H1 (cell line): ENCODE measurements around the gene KCNAB2. TPM values are rescaled to one million over a fixed set of nuclear protein-coding genes. Genes with fewer than 3 reads are reported as not detected.

Source experiments
- CTCF ChIA-PET: fragments of 300-600 bp; sonication (Branson Sonifier 250); formaldehyde crosslinking; loops from one replicate; lab custom pipeline; 2021; ENCODE audit not compliant: partially characterized antibody; lab: Charles Lee
- POLR2A ChIA-PET: fragments of 300-600 bp; sonication (Branson Sonifier 250); formaldehyde crosslinking; loops from one replicate; lab custom pipeline; 2021; ENCODE audit warnings: inconsistent platforms; ENCODE audit not compliant: partially characterized antibody; lab: Charles Lee
- DNase-seq, 2 experiments: peaks; one replicate each; pipeline versions ENCODE4 v3.0.0 to v3.0.0-alpha.2; 2010 to 2022; ENCODE audit warnings: low spot score in 2 of 2, low read depth in 1 of 2, mixed read lengths in 1 of 2
- FAIRE-seq: peaks from 2 replicates; lab custom pipeline; 2011; peaks lifted over from hg19 to GRCh38; lab: Jason Lieb, UNC
- H2AFZ ChIP-seq: 2 replicates; pipeline ENCODE4 v1.8.1; 2012; ENCODE audit warnings: low read length, inconsistent platforms
- H2AK5ac ChIP-seq: 2 replicates; pipeline ENCODE4 v1.6.1; 2013; ENCODE audit warnings: low read depth, low read length
- H2BK120ac ChIP-seq: replicated peaks from 2 replicates; pipeline ENCODE3; 2013; ENCODE audit warnings: low read depth, low read length, inconsistent platforms
- H2BK12ac ChIP-seq: 2 replicates; pipeline ENCODE4 v1.6.1; 2013; ENCODE audit warnings: low read depth, low read length
- H2BK15ac ChIP-seq: 2 replicates; pipeline ENCODE4 v1.6.1; 2013; ENCODE audit warnings: low read length
- H2BK20ac ChIP-seq: 2 replicates; pipeline ENCODE4 v1.6.1; 2013; ENCODE audit warnings: low read length
- H2BK5ac ChIP-seq: 2 replicates; pipeline ENCODE4 v1.6.1; 2013; ENCODE audit warnings: low read depth, low read length
- H3K14ac ChIP-seq: 2 replicates; pipeline ENCODE4 v1.6.1; 2013; ENCODE audit warnings: inconsistent platforms; ENCODE audit not compliant: insufficient read length
- H3K18ac ChIP-seq: 2 replicates; pipeline ENCODE4 v1.6.1; 2013; ENCODE audit warnings: low read length; ENCODE audit errors: extremely low read depth
- H3K23ac ChIP-seq: 2 replicates; pipeline ENCODE4 v1.6.1; 2013; ENCODE audit warnings: inconsistent platforms; ENCODE audit not compliant: insufficient read length
- H3K23me2 ChIP-seq: 2 replicates; pipeline ENCODE4 v1.6.1; 2013; ENCODE audit warnings: low read depth, low read length
- H3K27ac ChIP-seq: 2 replicates; pipeline ENCODE4 v1.6.1; 2011; ENCODE audit warnings: low read depth, low read length, inconsistent platforms
- H3K27me3 ChIP-seq, 4 experiments: replicated peaks in 1 of 4; 1 replicate in 1 of 4; 2 replicates in 3 of 4; pipeline versions ENCODE4 v1.6.1 to v1.8.1; 2011 to 2013; ENCODE audit warnings: low read length in 3 of 4, mild to moderate bottlenecking in 3 of 4, inconsistent platforms in 2 of 4, mixed read lengths in 2 of 4, moderate library complexity in 1 of 4; ENCODE audit not compliant: control insufficient read depth in 3 of 4, insufficient read depth in 3 of 4; ENCODE audit errors: extremely low read depth in 1 of 4
- H3K36me3 ChIP-seq, 4 experiments: 2 replicates each; pipeline versions ENCODE4 v1.6.1 to v1.8.1; 2011 to 2013; ENCODE audit warnings: mild to moderate bottlenecking in 4 of 4, low read length in 3 of 4, moderate library complexity in 2 of 4, control low read depth in 1 of 4, inconsistent platforms in 1 of 4; ENCODE audit not compliant: insufficient read depth in 4 of 4, control insufficient read depth in 2 of 4
- H3K4ac ChIP-seq: replicated peaks from 2 replicates; pipeline ENCODE3; 2013; ENCODE audit warnings: low read length, low read depth, mixed read lengths, inconsistent platforms; ENCODE audit not compliant: insufficient read length
- H3K4me1 ChIP-seq, 4 experiments: replicated peaks in 1 of 4; 1 replicate in 1 of 4; 2 replicates in 3 of 4; pipeline versions ENCODE4 v1.6.1 to v1.8.1; 2011 to 2013; ENCODE audit warnings: low read length in 3 of 4, inconsistent platforms in 2 of 4, mixed read lengths in 1 of 4; ENCODE audit not compliant: insufficient read depth in 4 of 4, control insufficient read depth in 3 of 4
- H3K4me2 ChIP-seq, 2 experiments: 2 replicates each; pipeline versions ENCODE4 v1.6.1 to v1.8.1; 2011 to 2013; ENCODE audit warnings: low read depth in 2 of 2, low read length in 2 of 2, control low read depth in 1 of 2, inconsistent platforms in 1 of 2, mild to moderate bottlenecking in 1 of 2; ENCODE audit not compliant: insufficient read depth in 1 of 2
- H3K4me3 ChIP-seq, 4 experiments: fragments of 200-600, 300-600 bp in 1 of 4; sonication (generic), shearing (Covaris generic), sonication (Bioruptor Twin) in 1 of 4; 2 replicates each; pipeline versions ENCODE4 v1.5.1 to v1.8.1; 2011 to 2016; ENCODE audit warnings: low read length in 4 of 4, low read depth in 3 of 4, control low read depth in 2 of 4, inconsistent platforms in 2 of 4, mild to moderate bottlenecking in 2 of 4, mixed read lengths in 1 of 4, moderate library complexity in 1 of 4; ENCODE audit not compliant: insufficient read depth in 2 of 4; ENCODE audit errors: extremely low read depth in 1 of 4
- H3K56ac ChIP-seq: replicated peaks from 2 replicates; pipeline ENCODE3; 2013; ENCODE audit warnings: low read depth, mild to moderate bottlenecking, mixed read lengths, low read length, inconsistent platforms; ENCODE audit not compliant: insufficient read length
- H3K79me1 ChIP-seq: 2 replicates; pipeline ENCODE4 v1.6.1; 2013; ENCODE audit warnings: low read depth, low read length, control low read depth
- H3K79me2 ChIP-seq, 2 experiments: 2 replicates each; pipeline versions ENCODE4 v1.6.1 to v1.8.1; 2012 to 2013; ENCODE audit warnings: low read length in 2 of 2, mild to moderate bottlenecking in 2 of 2, inconsistent platforms in 1 of 2; ENCODE audit not compliant: insufficient read depth in 2 of 2, control insufficient read depth in 1 of 2
- H3K9ac ChIP-seq, 4 experiments: replicated peaks in 1 of 4; 1 replicate in 1 of 4; 2 replicates in 3 of 4; pipeline versions ENCODE4 v1.6.1 to v1.8.1; 2011 to 2013; ENCODE audit warnings: low read depth in 3 of 4, low read length in 3 of 4, control low read depth in 2 of 4, mild to moderate bottlenecking in 2 of 4, moderate library complexity in 2 of 4, inconsistent platforms in 1 of 4; ENCODE audit errors: extremely low read depth in 1 of 4
- H3K9me3 ChIP-seq, 2 experiments: 2 replicates each; pipeline versions ENCODE4 v1.6.1 to v1.8.1; 2012 to 2013; ENCODE audit warnings: mild to moderate bottlenecking in 2 of 2, moderate library complexity in 2 of 2, control low read depth in 1 of 2, inconsistent platforms in 1 of 2, low read depth in 1 of 2, low read length in 1 of 2, mixed read lengths in 1 of 2; ENCODE audit not compliant: insufficient read depth in 2 of 2
- H4K20me1 ChIP-seq, 2 experiments: replicated peaks in 1 of 2; 2 replicates each; pipeline versions ENCODE3 to v1.8.1; 2011 to 2013; ENCODE audit warnings: inconsistent platforms in 2 of 2, low read length in 2 of 2, mild to moderate bottlenecking in 1 of 2; ENCODE audit not compliant: insufficient read depth in 2 of 2, control insufficient read depth in 1 of 2
- H4K5ac ChIP-seq: 2 replicates; pipeline ENCODE4 v1.6.1; 2013; ENCODE audit warnings: low read length, low read depth, mixed read lengths, inconsistent platforms; ENCODE audit not compliant: insufficient read length
- H4K8ac ChIP-seq: 2 replicates; pipeline ENCODE4 v1.8.0; 2013; ENCODE audit warnings: mild to moderate bottlenecking, moderate library complexity, low read length, inconsistent platforms; ENCODE audit not compliant: insufficient read depth; ENCODE audit errors: extremely low read depth
- H4K91ac ChIP-seq: replicated peaks from 2 replicates; pipeline ENCODE3; 2013; ENCODE audit warnings: low read length, mixed read lengths, inconsistent platforms; ENCODE audit not compliant: insufficient read length
- WGBS, 2 experiments: shearing (Covaris generic) in 1 of 2; methylation state at CpG; one replicate each; pipeline versions ENCODE4 v1.1.6 to v1.1.7; 2013 to 2015; ENCODE audit warnings: low lambda C conversion rate in 2 of 2, mixed read lengths in 2 of 2, inconsistent platforms in 1 of 2, low coverage in 1 of 2, missing lambda C conversion rate in 1 of 2; ENCODE audit not compliant: insufficient replicate concordance in 2 of 2, insufficient coverage in 1 of 2, insufficient read length in 1 of 2; ENCODE audit errors: extremely low coverage in 1 of 2, missing lambda C conversion rate in 1 of 2; 5-methylcytosine and 5-hydroxymethylcytosine counted together
- polyA plus RNA-seq, 7 experiments: library from polyadenylated mRNA; depleted of rRNA in 3 of 7; stranded (reverse) in 5 of 7; unstranded in 2 of 7; fragments of >200 nt in 5 of 7; fragments of 200-250 nt in 2 of 7; gene quantifications; 1 replicate in 5 of 7; 2 replicates in 1 of 7; 4 replicates in 1 of 7; pipeline versions ENCODE4 v1.2.1 to v1.2.3, GENCODE V29; 2011 to 2013; ENCODE audit warnings: missing spikeins in 2 of 7, mixed read lengths in 2 of 7
- total RNA-seq: library from RNA; stranded (reverse); fragmentation: NEBNext Ultra II Directional; extraction: Animal tissue kit (Norgen Biotek cat#: 25700); gene quantifications from 2 replicates; pipeline ENCODE4 v1.2.1, GENCODE V29; 2021
- TF ChIP-seq, protein P1 (sequence below): IDR thresholded peaks from 2 replicates; pipeline ENCODE4 v1.6.1; 2012; ENCODE audit warnings: low read length, inconsistent platforms

The KCNAB2 gene
- total and polyA plus RNA-seq, 2 of the 8 experiments (the other 6 are each of a cell fraction or from before 2014, with no cell fraction given): 4.5 to 7.0 TPM

GRCh38 chr1:6024376-6024775 lies 21.3 kb upstream of the KCNAB2 start:
- H3K27ac ChIP-seq: no peak overlapping the region
- H3K4me1 ChIP-seq: peaks cover 0 to 19% (median 7%) of the 10 kb centered on the region in 4 experiments; a peak in 5 of 7 replicates
- peaks cover 0 to 2% of the 10 kb centered on the region in 2 experiments for H4K20me1 ChIP-seq
- no peak overlapping the region for H4K8ac ChIP-seq
- no peak overlapping the region for H4K5ac ChIP-seq
- no peak overlapping the region for H3K14ac ChIP-seq
- no peak overlapping the region for H2BK20ac ChIP-seq
- H3K9me3 ChIP-seq: no peaks in the 10 kb centered on the region
- ChIA-PET POLR2A (no interaction called here), CTCF (interaction anchor here (0.7 to 4.3 kb wide), 4 partner anchors 8 to 13 kb away, joined by 3 to 24 read pairs (median 8); no protein-coding TSS in a partner anchor)
- TF ChIP-seq, protein P1, sequence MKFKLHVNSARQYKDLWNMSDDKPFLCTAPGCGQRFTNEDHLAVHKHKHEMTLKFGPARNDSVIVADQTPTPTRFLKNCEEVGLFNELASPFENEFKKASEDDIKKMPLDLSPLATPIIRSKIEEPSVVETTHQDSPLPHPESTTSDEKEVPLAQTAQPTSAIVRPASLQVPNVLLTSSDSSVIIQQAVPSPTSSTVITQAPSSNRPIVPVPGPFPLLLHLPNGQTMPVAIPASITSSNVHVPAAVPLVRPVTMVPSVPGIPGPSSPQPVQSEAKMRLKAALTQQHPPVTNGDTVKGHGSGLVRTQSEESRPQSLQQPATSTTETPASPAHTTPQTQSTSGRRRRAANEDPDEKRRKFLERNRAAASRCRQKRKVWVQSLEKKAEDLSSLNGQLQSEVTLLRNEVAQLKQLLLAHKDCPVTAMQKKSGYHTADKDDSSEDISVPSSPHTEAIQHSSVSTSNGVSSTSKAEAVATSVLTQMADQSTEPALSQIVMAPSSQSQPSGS: no peak
- H2BK5ac ChIP-seq: no peak overlapping the region
- H3K4me3 ChIP-seq: no peak overlapping the region
- H4K91ac ChIP-seq: no peak overlapping the region
- H2AFZ ChIP-seq: no peak overlapping the region
- H3K56ac ChIP-seq: no peak overlapping the region
- no peak for FAIRE-seq
- H3K79me2 ChIP-seq: no peaks in the 10 kb centered on the region; a peak in 1 of 4 replicates
- no peak overlapping the region for H3K4ac ChIP-seq
- no peak overlapping the region for H2BK120ac ChIP-seq
- H3K23me2 ChIP-seq: peaks cover 5% of the 10 kb centered on the region; the same call in 1 of the 2 replicates
- no peaks in the 10 kb centered on the region for H3K79me1 ChIP-seq
- H3K4me2 ChIP-seq: no peak overlapping the region
- H3K27me3 ChIP-seq: no peaks in the 10 kb centered on the region
- WGBS, 2 experiments: 91% methylated on average over 6 of the region's 6 CpGs; no CpG with 5 or more reads in 1 of the 2 experiments
- H2BK15ac ChIP-seq: no peak overlapping the region
- no peaks in the 10 kb centered on the region for H3K36me3 ChIP-seq
- no peak overlapping the region for H2AK5ac ChIP-seq
- no peak overlapping the region for H3K18ac ChIP-seq
- no peak overlapping the region for H3K23ac ChIP-seq
- H3K9ac ChIP-seq: no peak overlapping the region; a peak in 1 of 7 replicates
- no peak overlapping the region for H2BK12ac ChIP-seq
- no peak for DNase-seq
